Heart left ventricle (tissue), 16 donors: ENCODE measurements around the gene CHD1. TPM values are rescaled to one million over a fixed set of nuclear protein-coding genes. Genes with fewer than 3 reads are reported as not detected.

Experiments used
- ATAC-seq, 4 donors: fragments of 200-7000 bp; cut with Tn5 transposase; one replicate each; pipeline ENCODE4 v1.9.1; 2020 to 2022; ENCODE audit warnings: moderate library complexity in 4 of 4, mild to moderate bottlenecking in 3 of 4, moderate number of reproducible peaks in 1 of 4
- DNase-seq, 5 donors: peaks; one replicate each; pipeline ENCODE4 v3.0.0-alpha.2; 2020
- H3K27ac ChIP-seq, 12 donors: fragments of 200-600 bp; sonication (generic) in 4 of 12; one replicate each; pipeline versions ENCODE4 v1.5.0 to v1.8.0; 2016 to 2022; ENCODE audit warnings: mild to moderate bottlenecking in 2 of 12
- H3K27me3 ChIP-seq, 9 donors: fragments of 200-600 bp; sonication (generic) in 2 of 9; one replicate each; pipeline versions ENCODE4 v1.5.1 to v1.8.0; 2016 to 2022; ENCODE audit warnings: mild to moderate bottlenecking in 3 of 9
- H3K36me3 ChIP-seq, 9 donors: fragments of 200-600 bp; sonication (generic) in 2 of 9; one replicate each; pipeline versions ENCODE4 v1.5.0 to v1.8.0; 2018 to 2022; ENCODE audit warnings: mild to moderate bottlenecking in 2 of 9
- H3K4me1 ChIP-seq, 12 donors: fragments of 200-600 bp; sonication (generic) in 4 of 12; one replicate each; pipeline versions ENCODE4 v1.5.0 to v1.8.0; 2016 to 2022; ENCODE audit warnings: mild to moderate bottlenecking in 3 of 12
- H3K4me3 ChIP-seq, 12 donors: fragments of 200-600 bp; sonication (generic) in 4 of 12; one replicate each; pipeline versions ENCODE4 v1.5.0 to v1.8.0; 2017 to 2022; ENCODE audit warnings: mild to moderate bottlenecking in 9 of 12, moderate library complexity in 4 of 12
- H3K9me3 ChIP-seq, 12 donors: fragments of 200-600 bp; sonication (generic) in 4 of 12; one replicate each; pipeline versions ENCODE4 v1.5.0 to v1.8.0; 2016 to 2022; ENCODE audit warnings: mild to moderate bottlenecking in 1 of 12
- CTCF ChIP-seq, 12 donors: fragments of 200-600 bp; sonication (generic) in 4 of 12; IDR thresholded peaks; one replicate each; pipeline versions ENCODE4 v1.5.0 to v1.8.0; 2018 to 2022; ENCODE audit warnings: antibody characterized with exemption in 12 of 12, mild to moderate bottlenecking in 5 of 12
- POLR2A ChIP-seq, 2 donors: fragments of 450-650 bp; IDR thresholded peaks; one replicate each; pipeline ENCODE4 v1.6.1; 2017; ENCODE audit warnings: antibody characterized with exemption in 2 of 2, mild to moderate bottlenecking in 2 of 2, moderate library complexity in 2 of 2
- WGBS, 4 donors: extraction: QIAGEN DNeasy Blood & Tissue Kit in 2 of 4; methylation state at CpG; one replicate each; pipeline versions ENCODE4 v1.1.5 to v1.1.7; 2013 to 2018; 5-methylcytosine and 5-hydroxymethylcytosine counted together
- intact Hi-C, 10 donors: fragments of 100-400 bp; cut with DNase I; formaldehyde crosslinking; loops; one replicate each; pipeline versions ENCODE4 v1.11.1 to v1.14.2; 2022
- polyA plus RNA-seq, 2 donors: library from polyadenylated mRNA; stranded (reverse); fragments of 200-250 nt; gene quantifications; one replicate each; pipeline ENCODE4 v1.2.3, GENCODE V29; 2013
- total RNA-seq, 9 donors: library from RNA; depleted of rRNA in 2 of 9; stranded (reverse); fragments of >200 nt in 2 of 9; fragmentation: NEBNext Ultra II Directional in 3 of 9; extraction: Animal tissue kit (Norgen Biotek cat#: 25700) in 3 of 9; gene quantifications; one replicate each; pipeline versions ENCODE4 v1.1.0 to v1.2.4, GENCODE V29; 2016 to 2023
- donor health status: ischemic (EF 13 %, LVEDD 7.1; RV severe dilation, severe dysfunction).
- donor health status: healthy with polysubstance abuse.
- donor health status: DM: no; HTN: yes; CAD: no.
- donor health status: DM: no; HTN: no; CAD: no.
- donor health status: ischemic (EF 25% LVEDD 6.9; RV normal size, moderate dysfunction).
- donor health status: ischemic (EF 25% LVEDD 5.7; RV mildly dilated, moderate dysfunction).
- donor health status: healthy.
- donor health status: DM: yes; HTN: yes; CAD: no.
- donor health status: ischemic (EF 35%, LVEDD 5.7; RV mildly dilated, moderate dysfunction).
- donor health status: nonischemic (EF 11% LVEDD 7.7; RV severe dilation, severe dysfunction).
- donor health status: DM: yes; HTN: yes; CAD: no.
- donor health status: PGD.
- donor health status: ischemic (EF 29% LVEDD 5.4; RV normal size, mild dysfunction).
- donor health status: nonischemic (EF 23%, LVEDD 6.1; RV moderate dilation, normal function).

The CHD1 gene
- total and polyA plus RNA-seq, 11 donors = 8.6 to 24.0 (median 13.4) TPM

- peaks cover 0 to 63% (median 10%) of the 10 kb centered on the region in 12 donors for H3K4me1 ChIP-seq
- DNase-seq = no peak
- H3K27ac ChIP-seq = no peak overlapping the region
- 43 to 67% (median 58%) methylated on average over 2 of the region's 2 CpGs for WGBS, 4 donors
- H3K9me3 ChIP-seq = no peaks in the 10 kb centered on the region
- intact Hi-C loops = no loop called here
- H3K36me3 ChIP-seq = peaks cover 0 to 67% (median 29%) of the 10 kb centered on the region in 9 donors
- no peak for TF ChIP-seq POLR2A (IDR thresholded peaks at IDR 0.05)
- TF ChIP-seq CTCF (IDR thresholded peaks at IDR 0.05) = no peak
- no peak overlapping the region for H3K4me3 ChIP-seq
- no peaks in the 10 kb centered on the region for H3K27me3 ChIP-seq
- no peak for ATAC-seq
These were observed 12.3 kb downstream of the CHD1 start for GRCh38 chr5:98916540-98916939.

- H3K4me3 ChIP-seq = no peak overlapping the region
- TF ChIP-seq CTCF (IDR thresholded peaks at IDR 0.05) (no peak), POLR2A (IDR thresholded peaks at IDR 0.05) (no peak)
- DNase-seq (no peak), ATAC-seq (no peak)
- no peaks in the 10 kb centered on the region for H3K9me3 ChIP-seq
- intact Hi-C loops = no loop called here
- H3K27ac ChIP-seq = no peak overlapping the region
- peaks cover 0 to 45% (median 8%) of the 10 kb centered on the region in 9 donors for H3K36me3 ChIP-seq
- peaks cover 0 to 71% (median 28%) of the 10 kb centered on the region in 12 donors for H3K4me1 ChIP-seq
- H3K27me3 ChIP-seq = no peaks in the 10 kb centered on the region
These were observed 14.9 kb downstream of the CHD1 start for GRCh38 chr5:98913911-98914310.

GRCh38 chr5:98911280-98912040, 17.3 kb downstream of the CHD1 start:
- no peak for DNase-seq
- WGBS, 4 donors = 61 to 67% (median 66%) methylated on average over 5 of the region's 5 CpGs

More at GRCh38 chr5:98911280-98912040, 17.3 kb downstream of the CHD1 start:
- no peak overlapping the region for H3K4me3 ChIP-seq
- H3K27ac ChIP-seq = peak overlapping the region in 1 of 12 donors; percentile 35
- peaks cover 0 to 73% (median 30%) of the 10 kb centered on the region in 12 donors for H3K4me1 ChIP-seq
- intact Hi-C loops = no loop called here
- TF ChIP-seq CTCF (IDR thresholded peaks at IDR 0.05) (no peak), POLR2A (IDR thresholded peaks at IDR 0.05) (no peak)
- peak in 2 of 4 donors; percentile 36 to 39 for ATAC-seq
- no peaks in the 10 kb centered on the region for H3K9me3 ChIP-seq
- peaks cover 0 to 36% (median 8%) of the 10 kb centered on the region in 9 donors for H3K36me3 ChIP-seq
- no peaks in the 10 kb centered on the region for H3K27me3 ChIP-seq
